IMR-90 (cell line): Measurements from ENCODE around the gene UQCRC1. TPM values are rescaled to one million over a fixed set of nuclear protein-coding genes. Genes with fewer than 3 reads are reported as not detected.

Experiments used
- ATAC-seq: fragments of 200-7000 bp; cut with Tn5 transposase; 2 replicates; pipeline ENCODE4 v1.9.1; 2020; ENCODE audit warnings: low read depth, mild to moderate bottlenecking, moderate library complexity
- BruUV-seq: library from RNA; stranded (reverse); fragments of 400-500 nt; replicated peaks from 2 replicates; lab custom pipeline; 2021; lab: Mats Ljungman, UMichigan
- CTCF ChIA-PET: fragments of 300-600 bp; formaldehyde crosslinking; extraction: SDS; loops from one replicate; lab custom pipeline; 2021; ENCODE audit warnings: antibody characterized with exemption; lab: Yijun Ruan, JAX
- POLR2A ChIA-PET: fragments of 300-600 bp; sonication (Branson Sonifier 250); formaldehyde crosslinking; loops from one replicate; lab custom pipeline; 2022; ENCODE audit warnings: antibody characterized with exemption; ENCODE audit not compliant: unreplicated experiment; lab: Charles Lee
- DNase-seq: peaks from one replicate; pipeline ENCODE4 v3.0.0; 2013
- H2AFZ ChIP-seq: replicated peaks from 2 replicates; pipeline ENCODE3; 2013; ENCODE audit warnings: low read length, mild to moderate bottlenecking; ENCODE audit not compliant: poor library complexity
- H2AK5ac ChIP-seq: 2 replicates; pipeline ENCODE4 v1.6.1; 2013; ENCODE audit warnings: low read depth, low read length, inconsistent platforms
- H2AK9ac ChIP-seq: replicated peaks from 2 replicates; pipeline ENCODE3; 2013; ENCODE audit warnings: mild to moderate bottlenecking, low read depth, low read length, moderate library complexity; ENCODE audit not compliant: poor library complexity
- H2BK120ac ChIP-seq: 2 replicates; pipeline ENCODE4 v1.6.1; 2013; ENCODE audit warnings: low read depth, low read length, inconsistent platforms
- H2BK15ac ChIP-seq: 3 replicates; pipeline ENCODE4 v1.6.1; 2013; ENCODE audit warnings: low read depth, low read length, inconsistent platforms
- H2BK20ac ChIP-seq: 2 replicates; pipeline ENCODE4 v1.6.1; 2013; ENCODE audit warnings: low read depth, mild to moderate bottlenecking, inconsistent platforms, low read length, moderate library complexity
- H2BK5ac ChIP-seq: 2 replicates; pipeline ENCODE4 v1.6.1; 2013; ENCODE audit warnings: mild to moderate bottlenecking, low read depth, low read length, inconsistent platforms; ENCODE audit not compliant: poor library complexity, severe bottlenecking
- H3K14ac ChIP-seq: replicated peaks from 2 replicates; pipeline ENCODE4 v1.6.1; 2013; ENCODE audit warnings: low read depth, low read length, inconsistent platforms
- H3K18ac ChIP-seq: 2 replicates; pipeline ENCODE4 v1.6.1; 2013; ENCODE audit warnings: low read depth, low read length, control low read depth
- H3K23ac ChIP-seq: 2 replicates; pipeline ENCODE4 v1.6.1; 2013; ENCODE audit warnings: low read depth, low read length, inconsistent platforms
- H3K27ac ChIP-seq: 2 replicates; pipeline ENCODE4 v1.5.1; 2013; ENCODE audit warnings: mild to moderate bottlenecking, control low read depth, low read length; ENCODE audit not compliant: insufficient read depth
- H3K27me3 ChIP-seq: 2 replicates; pipeline ENCODE4 v1.6.1; 2013; ENCODE audit warnings: low read length; ENCODE audit not compliant: control insufficient read depth, insufficient read depth
- H3K36me3 ChIP-seq: 2 replicates; pipeline ENCODE4 v1.6.1; 2013; ENCODE audit warnings: low read length, mixed read lengths; ENCODE audit not compliant: control insufficient read depth, insufficient read depth
- H3K4ac ChIP-seq: 2 replicates; pipeline ENCODE4 v1.6.1; 2013; ENCODE audit warnings: low read depth, low read length, inconsistent platforms
- H3K4me1 ChIP-seq: 2 replicates; pipeline ENCODE4 v1.6.1; 2013; ENCODE audit warnings: low read length, mixed read lengths; ENCODE audit not compliant: control insufficient read depth, insufficient read depth
- H3K4me2 ChIP-seq: 2 replicates; pipeline ENCODE4 v1.6.1; 2013; ENCODE audit warnings: low read depth, mild to moderate bottlenecking, control low read depth, low read length, moderate library complexity
- H3K4me3 ChIP-seq: 2 replicates; pipeline ENCODE4 v1.5.1; 2013; ENCODE audit warnings: low read depth, mild to moderate bottlenecking, control low read depth, low read length, moderate library complexity; ENCODE audit not compliant: insufficient read depth
- H3K56ac ChIP-seq: 2 replicates; pipeline ENCODE4 v1.6.1; 2013; ENCODE audit warnings: low read length, inconsistent platforms; ENCODE audit not compliant: insufficient read depth; ENCODE audit errors: extremely low read depth
- H3K79me1 ChIP-seq, 2 experiments: 2 replicates each; pipeline ENCODE4 v1.6.1; 2013; ENCODE audit warnings: low read length in 2 of 2, inconsistent platforms in 1 of 2, low read depth in 1 of 2
- H3K9ac ChIP-seq: 2 replicates; pipeline ENCODE4 v1.6.1; 2013; ENCODE audit warnings: low read depth, low read length, control low read depth
- H3K9me1 ChIP-seq: 2 replicates; pipeline ENCODE4 v1.6.1; 2013; ENCODE audit warnings: low read length, inconsistent platforms; ENCODE audit not compliant: insufficient read depth
- H3K9me3 ChIP-seq: 2 replicates; pipeline ENCODE4 v1.6.1; 2013; ENCODE audit warnings: low read length; ENCODE audit not compliant: control insufficient read depth, insufficient read depth
- H4K20me1 ChIP-seq: 2 replicates; pipeline ENCODE4 v1.6.1; 2013; ENCODE audit warnings: low read length, inconsistent platforms; ENCODE audit not compliant: insufficient read depth
- H4K5ac ChIP-seq: 2 replicates; pipeline ENCODE4 v1.6.1; 2013; ENCODE audit warnings: mild to moderate bottlenecking, low read depth, low read length, control low read depth
- H4K8ac ChIP-seq, 2 experiments: 2 replicates each; pipeline ENCODE4 v1.6.1; 2013; ENCODE audit warnings: low read depth in 2 of 2, low read length in 2 of 2, control low read depth in 1 of 2, inconsistent platforms in 1 of 2
- H4K91ac ChIP-seq: 2 replicates; pipeline ENCODE4 v1.6.1; 2013; ENCODE audit warnings: low read depth, low read length, inconsistent platforms; ENCODE audit not compliant: insufficient read depth
- BHLHE40 ChIP-seq: fragments of 150-350 bp; IDR thresholded peaks from 2 replicates; pipeline ENCODE4 v1.6.1; 2016; ENCODE audit warnings: mild to moderate bottlenecking, low read depth, low read length
- MAFK ChIP-seq: IDR thresholded peaks from 2 replicates; pipeline ENCODE4 v1.6.1; 2012; ENCODE audit warnings: low read depth, low read length, improper control_type of control experiment
- POLR2A ChIP-seq: IDR thresholded peaks from 2 replicates; pipeline ENCODE4 v1.6.1; 2012; ENCODE audit warnings: mild to moderate bottlenecking, low read depth, low read length
- RFX5 ChIP-seq: IDR thresholded peaks from 2 replicates; pipeline ENCODE4 v1.8.0; 2012; ENCODE audit warnings: low read depth, mild to moderate bottlenecking, low read length, moderate library complexity
- WGBS, 2 experiments: methylation state at CpG; one replicate each; pipeline versions ENCODE4 v1.1.5 to v1.1.7; 2013; ENCODE audit warnings: missing lambda C conversion rate in 2 of 2; ENCODE audit not compliant: insufficient read length in 1 of 2; ENCODE audit errors: extremely low coverage in 2 of 2; 5-methylcytosine and 5-hydroxymethylcytosine counted together
- dilution Hi-C: fragments of 300-500 bp; cut with HindIII; formaldehyde crosslinking; loops from one replicate; pipeline ENCODE4 v1.14.3; 2018; ENCODE audit warnings: low sequenced_read_pairs; ENCODE audit not compliant: unreplicated experiment
- in situ Hi-C: fragments of 300-500 bp; cut with MboI; formaldehyde crosslinking; loops from 3 replicates; pipeline ENCODE4 v1.14.3; 2019; ENCODE audit warnings: low sequenced_read_pairs, inconsistent platforms, mixed read lengths
- intact Hi-C: fragments of 100-400 bp; cut with micrococcal nuclease; formaldehyde crosslinking; loops from 2 replicates; pipeline ENCODE4 v1.10.0; 2022
- polyA plus RNA-seq, 3 experiments: library from polyadenylated mRNA; depleted of rRNA; stranded (reverse); fragments of >200 nt; gene quantifications; 2 replicates each; pipeline ENCODE4 v1.2.3, GENCODE V29; 2012; ENCODE audit warnings: low replicate concordance in 1 of 3
- total RNA-seq: library from RNA; depleted of rRNA; stranded (reverse); fragments of >200 nt; gene quantifications from 2 replicates; pipeline ENCODE4 v1.2.3, GENCODE V29; 2012
- TF ChIP-seq, protein P1 (sequence below): fragments of 150-350 bp; IDR thresholded peaks from 2 replicates; pipeline ENCODE4 v1.6.1; 2016; ENCODE audit warnings: low read depth, mild to moderate bottlenecking, low read length, moderate library complexity, borderline replicate concordance

The UQCRC1 gene
- total and polyA plus RNA-seq, 2 of the 4 experiments (the other 2 are of a cell fraction) = 474 to 1,365 TPM

DNA sequence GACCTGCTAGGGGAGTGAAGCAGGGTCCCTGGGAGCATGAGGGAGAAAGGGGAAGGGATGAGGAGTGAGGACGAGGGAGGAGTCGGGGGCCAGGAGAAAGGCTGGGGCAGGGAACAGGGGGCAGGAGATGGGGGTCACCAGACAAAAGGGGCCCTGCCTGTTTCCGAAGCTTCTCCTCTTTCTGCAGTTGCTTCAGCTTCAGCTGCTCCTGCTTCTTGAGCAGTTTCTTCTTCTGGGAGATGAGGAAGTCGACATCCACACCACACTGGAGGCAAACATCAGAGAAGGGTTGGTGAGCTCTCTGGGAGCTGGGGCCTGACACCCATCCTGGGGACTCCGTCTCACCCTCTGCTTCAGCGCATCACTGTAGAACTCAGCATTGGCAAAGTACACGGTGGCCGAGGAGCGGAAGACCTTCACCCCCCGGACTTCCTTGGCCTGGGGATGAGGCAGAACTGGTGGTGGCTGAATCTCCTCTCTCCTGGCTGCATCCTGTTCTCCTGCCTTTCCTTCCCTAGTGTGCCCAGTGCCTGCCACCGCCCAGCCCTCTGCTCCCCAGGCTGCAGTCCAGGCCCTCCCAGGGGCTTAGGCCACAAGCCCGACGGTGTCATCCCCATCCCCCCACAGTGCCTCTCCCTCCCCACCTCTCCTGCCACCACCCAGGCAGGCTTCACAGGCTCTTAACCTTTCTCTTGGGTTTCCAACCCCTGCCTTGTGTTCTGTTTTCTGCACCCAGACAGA, 19.0 kb upstream of the UQCRC1 start:
- DNase-seq (no peak), ATAC-seq (no peak)
- POLR2A ChIA-PET = no interaction called here
- Histone ChIP-seq H4K20me1 (peaks cover 36% of the 10 kb centered on the region), H3K36me3 (peaks cover 87% of the 10 kb centered on the region), H3K9me1 (peaks cover 8% of the 10 kb centered on the region; the same call in 1 of the 2 replicates), H2AFZ (no peak overlapping the region), H3K4me3 (no peak overlapping the region), H3K23ac (no peak overlapping the region), H3K27ac (no peak overlapping the region), H2BK20ac (no peak overlapping the region), H2AK9ac (no peak overlapping the region), H4K8ac (no peak overlapping the region), H4K91ac (no peak overlapping the region), H3K56ac (no peak overlapping the region), H3K4ac (no peak overlapping the region), H3K14ac (no peak overlapping the region), H3K79me1 (peaks cover 16 to 39% of the 10 kb centered on the region in 2 experiments), H4K5ac (no peak overlapping the region), H2BK15ac (no peak overlapping the region), H3K4me1 (peaks cover 1% of the 10 kb centered on the region; the same call in 1 of the 2 replicates), H3K4me2 (no peak overlapping the region), H3K9ac (no peak overlapping the region), H2BK120ac (no peak overlapping the region), H3K18ac (no peak overlapping the region), H2AK5ac (no peak overlapping the region), H2BK5ac (no peak overlapping the region), H3K9me3 (no peaks in the 10 kb centered on the region), H3K27me3 (no peaks in the 10 kb centered on the region)
- TF ChIP-seq MAFK (no peak), BHLHE40 (no peak), RFX5 (no peak), POLR2A (no peak)
- TF ChIP-seq, protein P1, sequence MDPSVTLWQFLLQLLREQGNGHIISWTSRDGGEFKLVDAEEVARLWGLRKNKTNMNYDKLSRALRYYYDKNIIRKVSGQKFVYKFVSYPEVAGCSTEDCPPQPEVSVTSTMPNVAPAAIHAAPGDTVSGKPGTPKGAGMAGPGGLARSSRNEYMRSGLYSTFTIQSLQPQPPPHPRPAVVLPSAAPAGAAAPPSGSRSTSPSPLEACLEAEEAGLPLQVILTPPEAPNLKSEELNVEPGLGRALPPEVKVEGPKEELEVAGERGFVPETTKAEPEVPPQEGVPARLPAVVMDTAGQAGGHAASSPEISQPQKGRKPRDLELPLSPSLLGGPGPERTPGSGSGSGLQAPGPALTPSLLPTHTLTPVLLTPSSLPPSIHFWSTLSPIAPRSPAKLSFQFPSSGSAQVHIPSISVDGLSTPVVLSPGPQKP = no peak
- CTCF ChIA-PET = no interaction called here
- dilution Hi-C loops (no loop called here), intact Hi-C loops (no loop called here), in situ Hi-C loops (no loop called here)
- no TSS peak for BruUV-seq
- WGBS, 2 experiments = 62% methylated on average over 3 of the region's 13 CpGs; no CpG with 5 or more reads in 1 of the 2 experiments
